Pancreas (tissue), 10 donors: Measurements from ENCODE around the gene MAP2K5. TPM values are rescaled to one million over a fixed set of nuclear protein-coding genes. Genes with fewer than 3 reads are reported as not detected.

Source experiments
- ATAC-seq, 4 donors: fragments of 200-7000 bp; cut with Tn5 transposase; one replicate each; pipeline versions ENCODE4 v1.8.0 to v1.9.1; 2020; ENCODE audit warnings: mild to moderate bottlenecking in 4 of 4, moderate library complexity in 4 of 4
- DNase-seq, 6 donors: peaks; one replicate each; pipeline ENCODE4 v3.0.0-alpha.2; 2020
- FAIRE-seq: peaks from 2 replicates; lab custom pipeline; 2012; peaks lifted over from hg19 to GRCh38; lab: Jason Lieb, UNC
- H3K27ac ChIP-seq, 4 donors: fragments of 200-600 bp; sonication (generic); 1 replicate in 3 of 4; 2 replicates in 1 of 4; pipeline versions ENCODE4 v1.5.0 to v1.8.0; 2020
- H3K27me3 ChIP-seq, 4 donors: fragments of 200-600 bp; one replicate each; pipeline ENCODE4 v1.8.0; 2021
- H3K36me3 ChIP-seq, 3 donors: fragments of 200-600 bp; sonication (generic) in 1 of 3; one replicate each; pipeline versions ENCODE4 v1.5.0 to v1.8.0; 2020 to 2021
- H3K4me1 ChIP-seq, 3 donors: fragments of 200-600 bp; one replicate each; pipeline ENCODE4 v1.8.0; 2021
- H3K4me3 ChIP-seq, 4 donors: fragments of 200-600 bp; sonication (generic) in 2 of 4; one replicate each; pipeline versions ENCODE4 v1.5.0 to v1.8.0; 2020 to 2021
- H3K9me3 ChIP-seq, 4 donors: fragments of 200-600 bp; one replicate each; pipeline ENCODE4 v1.8.0; 2021
- CTCF ChIP-seq, 4 donors: fragments of 200-600 bp; sonication (generic) in 3 of 4; IDR thresholded peaks; one replicate each; pipeline versions ENCODE4 v1.5.0 to v1.8.0; 2021; ENCODE audit warnings: antibody characterized with exemption in 4 of 4
- WGBS, 2 donors: extraction: QIAGEN DNeasy Blood & Tissue Kit; methylation state at CpG; one replicate each; pipeline ENCODE4 v1.1.7; 2013; 5-methylcytosine and 5-hydroxymethylcytosine counted together
- intact Hi-C, 3 donors: fragments of 100-400 bp; cut with DNase I; formaldehyde crosslinking; loops; one replicate each; pipeline versions ENCODE4 v1.11.1 to v1.14.2; 2022
- polyA plus RNA-seq, 2 donors: library from polyadenylated mRNA; stranded (reverse); fragments of 200-250 nt; gene quantifications; one replicate each; pipeline ENCODE4 v1.2.3, GENCODE V29; 2013
- total RNA-seq, 6 donors: library from RNA; stranded (reverse); fragmentation: NEBNext Ultra II Directional in 4 of 6; extraction: Animal tissue kit (Norgen Biotek cat#: 25700) in 4 of 6; gene quantifications; one replicate each; pipeline versions ENCODE4 v1.2.1 to v1.2.4, GENCODE V29; 2021 to 2023
- donor health status: healthy with polysubstance abuse.
- donor health status: DM: no; HTN: no; CAD: no; lungs with moderate emphysema.
- donor health status: DM: no; HTN: no; CAD: no.
- donor health status: control.
- donor health status: control.
- donor health status: Bipolar disorder and iron deficiency.
- donor health status: DM: yes; HTN: yes; CAD: no.
- donor health status: DM: no; HTN: no; CAD: no.
- donor health status: DM: no; HTN: no; CAD: no.
- donor health status: DM: yes; HTN: yes; CAD: no.

The MAP2K5 gene
- total and polyA plus RNA-seq, 8 donors, result 5.5 to 14.8 (median 10.0) TPM

- DNase-seq (no peak), ATAC-seq (no peak), FAIRE-seq (no peak)
- Histone ChIP-seq H3K36me3 (no peaks in the 10 kb centered on the region), H3K27ac (no peak overlapping the region), H3K9me3 (no peaks in the 10 kb centered on the region), H3K4me1 (no peaks in the 10 kb centered on the region), H3K4me3 (no peak overlapping the region), H3K27me3 (no peaks in the 10 kb centered on the region)
- intact Hi-C loops, result no loop called here
- no peak for TF ChIP-seq CTCF (IDR thresholded peaks at IDR 0.05)
- WGBS, 2 donors, result 92 to 96% methylated on average over 3 of the region's 3 CpGs
Observed at GRCh38 chr15:67753891-67754290, 211.4 kb downstream of the MAP2K5 start.

GRCh38 chr15:67755264-67755663 is 212.8 kb downstream of the MAP2K5 start:
- intact Hi-C loops, result no loop called here
- Histone ChIP-seq H3K4me3 (no peak overlapping the region), H3K36me3 (no peaks in the 10 kb centered on the region), H3K9me3 (no peaks in the 10 kb centered on the region), H3K27me3 (no peaks in the 10 kb centered on the region), H3K27ac (no peak overlapping the region), H3K4me1 (no peaks in the 10 kb centered on the region)
- WGBS, 2 donors, result 91 to 100% methylated on average over 1 of the region's 1 CpG
- no peak for TF ChIP-seq CTCF (IDR thresholded peaks at IDR 0.05)
- no peak for FAIRE-seq
- no peak for DNase-seq
- ATAC-seq, result no peak

- ATAC-seq (no peak), FAIRE-seq (no peak), DNase-seq (no peak)
- no peaks in the 10 kb centered on the region for H3K36me3 ChIP-seq
- no peak overlapping the region for H3K4me3 ChIP-seq
- no peaks in the 10 kb centered on the region for H3K9me3 ChIP-seq
- peaks cover 0 to under 1% (median 0%) of the 10 kb centered on the region in 3 donors for H3K4me1 ChIP-seq
- no peaks in the 10 kb centered on the region for H3K27me3 ChIP-seq
- TF ChIP-seq CTCF (IDR thresholded peaks at IDR 0.05), result no peak
- no peak overlapping the region for H3K27ac ChIP-seq
- intact Hi-C loops, result no loop called here
- WGBS, 2 donors, result 91 to 93% methylated on average over 1 of the region's 1 CpG
Observed at GRCh38 chr15:67755936-67756335, 213.4 kb downstream of the MAP2K5 start.

- FAIRE-seq (no peak), DNase-seq (no peak), ATAC-seq (no peak)
- no peaks in the 10 kb centered on the region for H3K9me3 ChIP-seq
- no peak for TF ChIP-seq CTCF (IDR thresholded peaks at IDR 0.05)
- no peak overlapping the region for H3K27ac ChIP-seq
- WGBS, 2 donors, result 88 to 96% methylated on average over 7 of the region's 7 CpGs
- no peak overlapping the region for H3K4me3 ChIP-seq
- H3K4me1 ChIP-seq, result peaks cover 0 to 8% (median 4%) of the 10 kb centered on the region in 3 donors
- H3K36me3 ChIP-seq, result no peaks in the 10 kb centered on the region
- intact Hi-C loops, result no loop called here
- H3K27me3 ChIP-seq, result no peaks in the 10 kb centered on the region
Observed at GRCh38 chr15:67758619-67759300, 216.3 kb downstream of the MAP2K5 start.

- WGBS, 2 donors, result 79 to 84% methylated on average over 6 of the region's 6 CpGs
- Histone ChIP-seq H3K27me3 (no peaks in the 10 kb centered on the region), H3K4me1 (peaks cover 0 to 8% (median 4%) of the 10 kb centered on the region in 3 donors), H3K36me3 (no peaks in the 10 kb centered on the region), H3K27ac (no peak overlapping the region), H3K4me3 (no peak overlapping the region), H3K9me3 (no peaks in the 10 kb centered on the region)
- FAIRE-seq, result no peak
- intact Hi-C loops, result no loop called here
- TF ChIP-seq CTCF (IDR thresholded peaks at IDR 0.05), result no peak
- DNase-seq, result no peak
- ATAC-seq, result no peak
Observed at GRCh38 chr15:67760901-67761300, 218.4 kb downstream of the MAP2K5 start.
